HG03457 (cell line): ENCODE measurements around the gene RAB11A.

Source experiments
- ATAC-seq: cut with Tn5 transposase; IDR thresholded peaks from one replicate; pipeline ENCODE4 v1.9.1; 2021; ENCODE audit warnings: moderate number of reproducible peaks; ENCODE audit not compliant: unreplicated experiment

Gene RAB11A

DNA sequence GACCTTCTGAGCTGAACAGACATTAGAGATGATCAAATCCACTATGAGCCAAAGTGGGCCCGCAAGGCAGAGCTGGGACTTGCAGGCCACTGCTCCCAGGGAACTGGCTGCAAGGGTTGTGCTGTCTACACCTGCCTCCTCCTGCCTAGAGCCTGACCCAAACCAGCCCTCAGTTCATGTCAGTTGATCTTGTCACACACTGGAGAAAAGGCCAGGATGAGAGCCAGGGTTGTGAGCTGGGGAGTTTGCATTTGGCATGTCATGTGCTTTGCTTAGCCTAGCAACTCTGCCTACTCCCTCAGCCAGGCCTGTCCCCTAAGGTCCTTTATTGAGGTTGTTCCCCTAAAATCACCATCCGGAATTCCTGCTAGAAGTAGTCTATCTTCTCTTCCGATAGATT is 67.8 kb downstream of the RAB11A start:
- ATAC-seq: no peak

DNA sequence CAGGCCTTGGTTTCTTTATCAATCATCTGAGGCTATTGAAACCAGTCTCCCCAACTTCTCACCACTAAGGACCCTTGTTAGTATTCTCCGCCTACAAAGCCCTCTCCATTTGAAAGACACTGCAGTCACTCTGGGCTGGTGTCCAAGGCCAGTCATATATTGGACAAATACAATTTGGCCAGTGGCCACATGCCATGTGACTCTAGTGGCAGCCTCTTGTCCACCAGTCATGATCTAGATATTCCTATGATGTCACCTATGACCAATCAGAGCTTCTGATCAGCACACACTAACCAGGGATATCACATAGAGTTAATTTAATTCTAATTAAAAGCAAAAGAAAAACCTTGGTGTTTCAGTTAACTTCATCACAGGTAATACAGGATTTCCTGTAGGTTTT is 68.2 kb downstream of the RAB11A start:
- no peak for ATAC-seq

DNA sequence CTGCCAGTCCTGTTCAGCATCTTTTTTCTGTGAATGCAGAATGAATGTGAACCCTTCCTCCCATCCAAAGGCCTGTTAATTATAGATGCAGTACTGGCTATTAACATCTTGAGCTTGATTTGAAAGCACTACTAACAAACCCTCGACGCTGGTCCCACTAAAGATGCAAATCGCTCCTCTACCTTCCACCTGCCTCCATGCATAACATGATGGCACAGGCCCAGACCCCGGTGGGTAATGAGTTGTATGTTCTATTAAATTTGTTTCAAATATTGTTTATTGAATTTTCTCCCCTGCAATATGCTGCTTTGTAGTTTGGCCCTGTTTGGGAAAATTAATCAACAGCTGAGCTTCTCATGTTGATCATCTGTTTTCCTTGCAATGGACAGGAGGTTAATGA is 69.3 kb downstream of the RAB11A start:
- ATAC-seq: no peak

DNA sequence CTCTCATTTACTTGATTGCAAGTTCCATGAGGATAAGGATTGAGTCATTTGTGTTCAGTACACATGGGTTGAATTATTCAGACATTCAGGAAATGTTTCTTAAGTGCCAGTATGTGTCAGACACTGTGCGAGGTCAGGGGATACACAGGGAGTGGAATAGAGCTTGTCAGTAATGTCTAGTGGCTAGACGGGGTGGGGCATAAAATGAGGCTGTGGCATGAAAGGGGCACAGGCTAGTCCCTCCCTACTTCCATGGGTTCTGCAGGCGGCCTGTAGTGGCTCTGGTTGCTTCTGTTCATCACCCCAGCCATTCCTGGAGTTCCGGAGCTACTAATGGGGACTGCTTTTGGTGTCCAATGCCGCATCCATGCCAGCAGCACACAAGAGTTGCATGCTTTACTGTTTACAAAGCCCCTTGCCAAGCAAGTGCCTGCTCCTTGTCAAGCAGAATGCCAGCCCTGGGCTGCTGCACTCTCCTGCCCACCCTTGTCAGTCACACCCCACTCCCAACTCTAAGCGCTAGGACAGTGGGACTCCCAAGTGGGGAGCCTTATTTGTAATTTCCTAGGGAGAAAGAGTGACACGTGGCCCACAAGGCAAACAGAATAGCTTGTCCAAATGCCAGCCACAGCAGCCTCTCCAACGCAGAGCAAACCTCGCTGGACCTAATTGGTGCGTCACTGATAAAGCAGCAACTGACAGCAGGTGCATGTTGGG is 70.8 kb downstream of the RAB11A start:
- no peak for ATAC-seq

DNA sequence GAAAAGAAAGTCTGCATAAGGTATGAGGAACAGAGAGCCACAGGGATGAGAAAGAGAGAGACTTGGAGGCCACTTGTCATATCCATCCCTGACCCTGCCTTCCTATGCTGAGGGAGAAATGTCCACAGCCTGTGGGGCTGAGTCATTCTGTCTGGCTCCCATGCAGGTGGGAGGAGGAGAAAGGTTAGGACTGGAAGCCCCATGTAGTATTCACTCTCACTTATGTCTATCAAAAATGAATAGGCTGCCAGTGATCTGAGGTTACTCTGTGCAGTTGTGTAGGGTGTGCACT is 71.3 kb downstream of the RAB11A start:
- ATAC-seq: no peak
